Panc1 (cell line): ENCODE data around the gene BAIAP2. TPM values are rescaled to one million over a fixed set of nuclear protein-coding genes. Genes with fewer than 3 reads are reported as not detected.

Experiments
- ATAC-seq: fragments of 200-7000 bp; cut with Tn5 transposase; 2 replicates; pipeline ENCODE4 v1.9.1; 2020; ENCODE audit warnings: mild to moderate bottlenecking, moderate library complexity
- BruUV-seq: library from RNA; stranded (reverse); fragments of 400-500 nt; replicated peaks from 2 replicates; lab custom pipeline; 2021; lab: Mats Ljungman, UMichigan
- CTCF ChIA-PET: fragments of 300-600 bp; sonication (Branson Sonifier 250); formaldehyde crosslinking; loops from one replicate; lab custom pipeline; 2022; ENCODE audit warnings: antibody characterized with exemption; lab: Charles Lee
- POLR2A ChIA-PET: fragments of 300-600 bp; sonication (Branson Sonifier 250); formaldehyde crosslinking; loops from one replicate; lab custom pipeline; 2022; ENCODE audit warnings: antibody characterized with exemption; lab: Charles Lee
- DNase-seq: peaks from one replicate; pipeline ENCODE4 v3.0.0-alpha.2; 2010; ENCODE audit warnings: low read depth, low spot score
- H3K27ac ChIP-seq: 2 replicates; pipeline ENCODE4 v1.5.1; 2011; ENCODE audit warnings: mild to moderate bottlenecking, low read length, inconsistent platforms
- H3K27me3 ChIP-seq: fragments of 200-500 bp; sonication (Bioruptor generic); 2 replicates; pipeline ENCODE4 v1.6.0; 2014; ENCODE audit warnings: low read length, inconsistent platforms; ENCODE audit not compliant: control insufficient read depth, insufficient read depth
- H3K36me3 ChIP-seq: fragments of 200-500 bp; sonication (Bioruptor generic); 2 replicates; pipeline ENCODE4 v1.5.1; 2014; ENCODE audit warnings: inconsistent platforms, mild to moderate bottlenecking, low read length, moderate library complexity; ENCODE audit not compliant: control insufficient read depth, insufficient read depth
- H3K4me1 ChIP-seq: 2 replicates; pipeline ENCODE4 v1.5.1; 2011; ENCODE audit warnings: inconsistent platforms, mild to moderate bottlenecking, low read length, moderate library complexity; ENCODE audit not compliant: control insufficient read depth, insufficient read depth
- H3K4me3 ChIP-seq, 2 experiments: 2 replicates each; pipeline ENCODE4 v1.5.1; 2011 to 2012; ENCODE audit warnings: low read depth in 2 of 2, low read length in 2 of 2, mild to moderate bottlenecking in 2 of 2, inconsistent platforms in 1 of 2, moderate library complexity in 1 of 2
- H3K9me3 ChIP-seq: fragments of 200-500 bp; sonication (Bioruptor generic); 2 replicates; pipeline ENCODE4 v1.5.1; 2014; ENCODE audit warnings: low read depth, mild to moderate bottlenecking, inconsistent platforms, low read length, moderate library complexity; ENCODE audit not compliant: control insufficient read depth, insufficient read depth
- POLR2AphosphoS5 ChIP-seq: IDR thresholded peaks from 2 replicates; pipeline ENCODE4 v1.6.1; 2012; ENCODE audit warnings: mild to moderate bottlenecking, low read depth, low read length, moderate library complexity
- SIN3A ChIP-seq: IDR thresholded peaks from 2 replicates; pipeline ENCODE4 v1.6.1; 2012; ENCODE audit warnings: low read depth, mild to moderate bottlenecking, low read length, moderate library complexity, borderline replicate concordance; ENCODE audit not compliant: insufficient read depth
- TCF7L2 ChIP-seq: IDR thresholded peaks from 2 replicates; pipeline ENCODE4 v1.6.1; 2011; ENCODE audit warnings: mild to moderate bottlenecking, low read depth, low read length, inconsistent platforms
- in situ Hi-C: cut with HindIII; loops from 2 replicates; pipeline ENCODE4 v1.10.0; 2016; ENCODE audit warnings: low sequenced_read_pairs, low pct_unique_long_range_greater_than_20kb
- intact Hi-C: fragments of 100-400 bp; cut with micrococcal nuclease; formaldehyde crosslinking; loops from one replicate; pipeline ENCODE4 v1.10.0; 2022; ENCODE audit not compliant: unreplicated experiment
- total RNA-seq: library from RNA; stranded (reverse); gene quantifications from one replicate; pipeline ENCODE4 v1.2.1, GENCODE V29; 2021; ENCODE audit not compliant: unreplicated experiment
- TF ChIP-seq, protein P1 (sequence below), 2 experiments: IDR thresholded peaks; 2 replicates each; pipeline ENCODE4 v1.6.1; 2011 to 2012; ENCODE audit warnings: low read depth in 2 of 2, control low read depth in 1 of 2, low read length in 1 of 2, mild to moderate bottlenecking in 1 of 2, moderate library complexity in 1 of 2; ENCODE audit not compliant: insufficient read depth in 1 of 2
- TF ChIP-seq, protein P2 (sequence below): fragments of 450-650 bp; IDR thresholded peaks from 2 replicates; pipeline ENCODE4 v1.5.1; 2017; ENCODE audit warnings: mild to moderate bottlenecking

The BAIAP2 gene
- total RNA-seq, 1 experiment from 2014 or later = 125 TPM

DNA sequence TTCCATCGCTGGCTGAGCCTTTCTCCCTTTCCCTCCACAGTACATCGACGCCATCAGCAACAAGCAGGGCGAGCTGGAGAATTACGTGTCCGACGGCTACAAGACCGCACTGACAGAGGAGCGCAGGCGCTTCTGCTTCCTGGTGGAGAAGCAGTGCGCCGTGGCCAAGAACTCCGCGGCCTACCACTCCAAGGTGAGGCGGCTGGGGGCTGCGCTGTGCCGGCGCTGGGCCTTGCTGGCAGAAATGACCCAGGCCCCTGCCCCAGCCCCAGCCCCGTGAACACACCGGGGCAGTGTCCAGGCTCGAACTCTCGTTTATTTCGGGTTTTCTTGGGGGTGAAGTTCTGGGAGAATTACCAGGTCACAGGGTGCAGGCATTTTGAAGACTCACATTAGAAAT, 64.9 kb downstream of the BAIAP2 start:
- Histone ChIP-seq H3K4me1 (peaks cover 42% of the 10 kb centered on the region), H3K27me3 (no peaks in the 10 kb centered on the region), H3K36me3 (no peaks in the 10 kb centered on the region), H3K4me3 (no peak overlapping the region), H3K27ac (no peak overlapping the region), H3K9me3 (no peaks in the 10 kb centered on the region)
- DNase-seq = no peak
- in situ Hi-C loops (no loop called here), intact Hi-C loops (loop anchor here (5.0 kb wide), 1 partner anchor 63 kb away; the partner anchor contains the start of gene BAIAP2)
- ChIA-PET CTCF (no interaction called here), POLR2A (no interaction called here)
- no peak for ATAC-seq
- no TSS peak for BruUV-seq
- no peak for TF ChIP-seq TCF7L2
- TF ChIP-seq, protein P1, sequence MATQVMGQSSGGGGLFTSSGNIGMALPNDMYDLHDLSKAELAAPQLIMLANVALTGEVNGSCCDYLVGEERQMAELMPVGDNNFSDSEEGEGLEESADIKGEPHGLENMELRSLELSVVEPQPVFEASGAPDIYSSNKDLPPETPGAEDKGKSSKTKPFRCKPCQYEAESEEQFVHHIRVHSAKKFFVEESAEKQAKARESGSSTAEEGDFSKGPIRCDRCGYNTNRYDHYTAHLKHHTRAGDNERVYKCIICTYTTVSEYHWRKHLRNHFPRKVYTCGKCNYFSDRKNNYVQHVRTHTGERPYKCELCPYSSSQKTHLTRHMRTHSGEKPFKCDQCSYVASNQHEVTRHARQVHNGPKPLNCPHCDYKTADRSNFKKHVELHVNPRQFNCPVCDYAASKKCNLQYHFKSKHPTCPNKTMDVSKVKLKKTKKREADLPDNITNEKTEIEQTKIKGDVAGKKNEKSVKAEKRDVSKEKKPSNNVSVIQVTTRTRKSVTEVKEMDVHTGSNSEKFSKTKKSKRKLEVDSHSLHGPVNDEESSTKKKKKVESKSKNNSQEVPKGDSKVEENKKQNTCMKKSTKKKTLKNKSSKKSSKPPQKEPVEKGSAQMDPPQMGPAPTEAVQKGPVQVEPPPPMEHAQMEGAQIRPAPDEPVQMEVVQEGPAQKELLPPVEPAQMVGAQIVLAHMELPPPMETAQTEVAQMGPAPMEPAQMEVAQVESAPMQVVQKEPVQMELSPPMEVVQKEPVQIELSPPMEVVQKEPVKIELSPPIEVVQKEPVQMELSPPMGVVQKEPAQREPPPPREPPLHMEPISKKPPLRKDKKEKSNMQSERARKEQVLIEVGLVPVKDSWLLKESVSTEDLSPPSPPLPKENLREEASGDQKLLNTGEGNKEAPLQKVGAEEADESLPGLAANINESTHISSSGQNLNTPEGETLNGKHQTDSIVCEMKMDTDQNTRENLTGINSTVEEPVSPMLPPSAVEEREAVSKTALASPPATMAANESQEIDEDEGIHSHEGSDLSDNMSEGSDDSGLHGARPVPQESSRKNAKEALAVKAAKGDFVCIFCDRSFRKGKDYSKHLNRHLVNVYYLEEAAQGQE (IDR thresholded peaks at IDR 0.05; ENCODE audit: insufficient read depth in 1 of 2, low read depth in 2 of 2, low read length in 1 of 2) = no peak
- TF ChIP-seq POLR2AphosphoS5 = no peak

DNA sequence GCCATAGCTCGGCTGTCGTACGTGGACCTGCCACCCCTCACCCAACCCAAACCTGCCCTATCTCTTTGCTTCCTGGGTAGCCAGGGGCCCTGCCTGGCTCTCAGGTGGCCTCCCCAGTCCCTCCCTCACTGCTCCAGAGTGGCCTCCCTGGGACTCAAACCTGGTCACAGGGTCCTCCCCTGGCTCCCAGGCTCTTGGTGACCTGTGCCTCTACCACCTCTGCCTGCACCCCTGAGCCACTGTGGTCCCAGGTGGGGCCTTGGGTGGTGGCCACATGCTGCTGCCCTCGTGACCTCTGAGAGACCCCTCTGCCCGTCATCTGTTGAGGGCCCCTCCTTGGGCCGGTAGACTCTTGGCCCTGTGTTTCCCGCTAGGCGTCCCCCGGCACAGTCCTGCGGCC, 65.7 kb downstream of the BAIAP2 start:
- in situ Hi-C loops (no loop called here), intact Hi-C loops (no loop called here)
- Histone ChIP-seq H3K27ac (no peak overlapping the region), H3K4me3 (no peak overlapping the region), H3K9me3 (no peaks in the 10 kb centered on the region), H3K36me3 (no peaks in the 10 kb centered on the region; the same call in 1 of the 2 replicates), H3K27me3 (no peaks in the 10 kb centered on the region), H3K4me1 (peaks cover 34% of the 10 kb centered on the region)
- ATAC-seq = no peak
- no TSS peak for BruUV-seq
- DNase-seq = no peak
- ChIA-PET POLR2A (no interaction called here), CTCF (no interaction called here)
- TF ChIP-seq TCF7L2 = no peak
- TF ChIP-seq SIN3A = no peak
- TF ChIP-seq, protein P2, sequence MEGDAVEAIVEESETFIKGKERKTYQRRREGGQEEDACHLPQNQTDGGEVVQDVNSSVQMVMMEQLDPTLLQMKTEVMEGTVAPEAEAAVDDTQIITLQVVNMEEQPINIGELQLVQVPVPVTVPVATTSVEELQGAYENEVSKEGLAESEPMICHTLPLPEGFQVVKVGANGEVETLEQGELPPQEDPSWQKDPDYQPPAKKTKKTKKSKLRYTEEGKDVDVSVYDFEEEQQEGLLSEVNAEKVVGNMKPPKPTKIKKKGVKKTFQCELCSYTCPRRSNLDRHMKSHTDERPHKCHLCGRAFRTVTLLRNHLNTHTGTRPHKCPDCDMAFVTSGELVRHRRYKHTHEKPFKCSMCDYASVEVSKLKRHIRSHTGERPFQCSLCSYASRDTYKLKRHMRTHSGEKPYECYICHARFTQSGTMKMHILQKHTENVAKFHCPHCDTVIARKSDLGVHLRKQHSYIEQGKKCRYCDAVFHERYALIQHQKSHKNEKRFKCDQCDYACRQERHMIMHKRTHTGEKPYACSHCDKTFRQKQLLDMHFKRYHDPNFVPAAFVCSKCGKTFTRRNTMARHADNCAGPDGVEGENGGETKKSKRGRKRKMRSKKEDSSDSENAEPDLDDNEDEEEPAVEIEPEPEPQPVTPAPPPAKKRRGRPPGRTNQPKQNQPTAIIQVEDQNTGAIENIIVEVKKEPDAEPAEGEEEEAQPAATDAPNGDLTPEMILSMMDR = no peak
- no peak for TF ChIP-seq POLR2AphosphoS5
- TF ChIP-seq, protein P1 (IDR thresholded peaks at IDR 0.05; ENCODE audit: insufficient read depth in 1 of 2, low read depth in 2 of 2, low read length in 1 of 2) = no peak
